GM18867 (cell line): ENCODE data around the gene PRR20C.
"Not testable (repeated sequence)": the region's sequence is repeated elsewhere in the genome, so short reads cannot be mapped to it uniquely, and the experiment has no call there.

Source experiments
- ATAC-seq: cut with Tn5 transposase; IDR thresholded peaks from one replicate; pipeline ENCODE4 v1.9.1; 2021; ENCODE audit warnings: mild to moderate bottlenecking, moderate library complexity; ENCODE audit not compliant: unreplicated experiment

The PRR20C gene

DNA sequence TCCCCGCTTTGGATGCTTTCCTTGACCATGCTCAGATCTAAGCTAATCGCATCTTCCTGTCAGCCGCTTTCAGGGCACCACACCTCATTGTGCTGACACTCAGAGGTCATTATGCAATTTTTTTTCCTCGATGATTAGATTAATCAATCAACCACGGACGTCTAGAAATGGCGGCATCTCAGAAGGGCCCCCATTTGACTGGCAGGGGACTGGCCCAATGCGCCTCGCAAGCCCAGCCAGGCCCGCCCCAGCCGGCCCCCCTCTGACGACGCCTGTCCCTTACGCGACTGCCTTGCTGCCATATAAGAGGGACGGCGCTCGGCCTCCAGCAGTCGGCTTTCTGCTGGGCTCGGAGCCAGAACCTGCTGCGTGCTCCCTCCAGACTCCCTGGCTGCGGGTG, at the start of gene PRR20C:
Gene PRR20C, plus strand, starts transcription at position 301 of the 400 bp plus-strand sequence. CDS start 387 bp downstream, outside the sequence.
- ATAC-seq, result not testable (repeated sequence)

DNA sequence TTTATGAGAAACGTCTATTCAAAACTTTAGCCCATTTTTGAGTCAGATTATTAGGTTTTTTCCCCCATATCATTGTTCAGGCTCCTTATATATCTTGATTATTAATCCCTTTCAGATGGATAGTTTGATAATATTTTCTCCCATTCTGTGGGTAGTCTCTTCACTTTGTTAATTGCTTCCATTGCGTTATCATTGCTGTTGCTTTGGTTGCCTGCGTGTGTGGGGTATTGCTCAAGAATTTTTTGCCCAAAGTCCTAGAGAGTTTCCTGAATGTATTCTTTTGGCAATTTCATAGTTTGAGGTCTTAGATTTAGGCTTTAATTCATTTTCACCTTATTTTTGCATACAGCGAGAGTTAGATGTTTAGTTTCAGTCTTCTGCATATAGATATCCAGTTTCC, 38.9 kb upstream of the PRR20C start:
- ATAC-seq, result no peak

GRCh38 chr13:57123681-57124080, 30.2 kb upstream of the PRR20C start:
- ATAC-seq, result no peak

GRCh38 chr13:57128909-57129308, 25.0 kb upstream of the PRR20C start:
- no peak for ATAC-seq

GRCh38 chr13:57136093-57136492, 17.8 kb upstream of the PRR20C start:
- no peak for ATAC-seq

DNA sequence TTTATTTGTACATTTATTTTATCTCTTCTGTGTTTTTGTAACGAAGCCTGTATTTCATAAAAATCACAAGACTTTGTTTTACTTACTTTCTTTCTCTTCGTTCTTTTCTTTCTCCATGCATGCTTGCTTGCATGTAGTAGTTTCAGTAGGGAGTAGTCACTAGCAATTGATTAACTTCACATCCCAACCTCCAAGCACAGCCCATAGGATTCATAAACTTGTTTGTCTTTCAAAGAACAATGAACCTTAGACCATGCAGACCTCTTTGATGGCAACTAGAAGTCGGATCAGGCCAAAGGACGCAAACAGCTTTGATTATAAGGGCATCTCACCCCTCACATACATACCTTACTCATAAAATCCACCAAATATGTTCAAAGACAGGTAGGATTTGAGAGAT, 16.3 kb upstream of the PRR20C start:
- ATAC-seq, result no peak

DNA sequence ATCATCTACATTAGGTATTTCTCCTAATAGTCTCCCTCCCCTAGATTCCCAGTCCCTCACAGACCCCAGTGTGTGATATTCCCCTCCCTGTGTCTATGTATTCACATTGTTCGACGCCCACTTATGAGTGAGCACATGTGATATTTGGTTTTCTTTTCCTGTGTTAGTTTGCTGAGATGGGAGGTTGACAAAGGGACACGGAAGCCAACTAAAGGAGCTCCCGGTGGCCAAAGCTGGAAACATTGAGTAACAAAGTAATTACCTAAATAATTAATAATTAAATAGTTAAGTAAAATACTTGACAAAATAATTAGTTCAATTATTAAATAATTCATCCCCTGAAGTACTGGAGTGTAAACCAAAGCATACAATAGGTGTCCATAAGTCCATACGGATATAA, 14.9 kb upstream of the PRR20C start:
- no peak for ATAC-seq

GRCh38 chr13:57139781-57140180, 14.1 kb upstream of the PRR20C start:
- not testable (repeated sequence) for ATAC-seq

DNA sequence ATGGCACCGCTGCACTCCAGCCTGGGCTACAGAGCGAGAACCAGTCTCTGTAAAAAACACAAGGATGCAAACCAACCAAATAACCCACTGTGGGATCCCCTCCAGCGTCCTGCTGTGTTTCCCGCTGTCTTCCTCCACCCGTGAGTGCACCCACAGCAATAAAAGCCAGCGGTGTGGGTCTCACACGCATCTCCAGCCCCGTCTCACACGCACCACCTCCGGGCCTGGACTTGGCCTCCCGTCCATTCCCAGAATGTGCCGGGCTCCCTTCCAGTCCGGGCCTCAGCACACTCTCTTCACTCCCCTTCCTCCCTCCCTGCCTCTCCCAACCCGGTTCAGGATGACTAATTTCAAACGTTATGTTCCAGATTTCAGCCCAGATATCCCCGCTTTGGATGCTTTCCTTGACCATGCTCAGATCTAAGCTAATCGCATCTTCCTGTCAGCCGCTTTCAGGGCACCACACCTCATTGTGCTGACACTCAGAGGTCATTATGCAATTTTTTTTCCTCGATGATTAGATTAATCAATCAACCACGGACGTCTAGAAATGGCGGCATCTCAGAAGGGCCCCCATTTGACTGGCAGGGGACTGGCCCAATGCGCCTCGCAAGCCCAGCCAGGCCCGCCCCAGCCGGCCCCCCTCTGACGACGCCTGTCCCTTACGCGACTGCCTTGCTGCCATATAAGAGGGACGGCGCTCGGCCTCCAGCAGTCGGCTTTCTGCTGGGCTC, 13.5 kb upstream of the PRR20C start, which contains the start of gene PRR20A:
Gene PRR20A, plus strand, starts transcription at position 684 of the 734 bp plus-strand sequence. CDS start 387 bp downstream, outside the sequence.
- not testable (repeated sequence) for ATAC-seq

DNA sequence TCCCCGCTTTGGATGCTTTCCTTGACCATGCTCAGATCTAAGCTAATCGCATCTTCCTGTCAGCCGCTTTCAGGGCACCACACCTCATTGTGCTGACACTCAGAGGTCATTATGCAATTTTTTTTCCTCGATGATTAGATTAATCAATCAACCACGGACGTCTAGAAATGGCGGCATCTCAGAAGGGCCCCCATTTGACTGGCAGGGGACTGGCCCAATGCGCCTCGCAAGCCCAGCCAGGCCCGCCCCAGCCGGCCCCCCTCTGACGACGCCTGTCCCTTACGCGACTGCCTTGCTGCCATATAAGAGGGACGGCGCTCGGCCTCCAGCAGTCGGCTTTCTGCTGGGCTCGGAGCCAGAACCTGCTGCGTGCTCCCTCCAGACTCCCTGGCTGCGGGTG, 6.7 kb upstream of the PRR20C start, which contains the start of gene PRR20B:
Gene PRR20B, plus strand, starts transcription at position 301 of the 400 bp plus-strand sequence. CDS start 387 bp downstream, outside the sequence.
- ATAC-seq, result not testable (repeated sequence)

GRCh38 chr13:57148106-57148505, 5.8 kb upstream of the PRR20C start:
- not testable (repeated sequence) for ATAC-seq

GRCh38 chr13:57160332-57160731, 6.5 kb downstream of the PRR20C start, which contains the start of gene PRR20D:
Gene PRR20D, plus strand, starts transcription at chr13:57160632. Its CDS starts 387 bp downstream, at chr13:57161019.
- not testable (repeated sequence) for ATAC-seq

- ATAC-seq, result not testable (repeated sequence)
These were observed 13.0 kb downstream of the PRR20C start, which contains the start of gene PRR20E for GRCh38 chr13:57166897-57167296. Gene PRR20E, plus strand, starts transcription at chr13:57167197. Its CDS starts 387 bp downstream, at chr13:57167584.

DNA sequence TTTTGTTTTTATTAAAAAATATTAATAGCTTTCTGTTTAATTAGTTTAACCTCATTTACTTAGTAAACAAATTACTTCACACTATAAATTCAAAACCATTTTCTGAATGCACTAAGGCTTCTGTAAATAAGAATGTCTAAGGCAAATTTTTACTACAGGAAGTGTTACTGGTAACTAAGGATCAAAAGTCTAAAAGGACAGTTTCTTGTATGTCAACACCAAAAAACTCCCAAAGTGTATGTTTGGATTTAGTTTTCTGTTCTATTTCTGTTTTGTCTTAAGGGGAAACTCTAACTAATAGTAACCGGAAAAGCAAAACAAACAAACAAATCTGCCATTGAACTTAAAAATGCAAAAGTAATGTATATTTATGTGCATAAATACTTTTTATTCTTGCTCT, 37.8 kb downstream of the PRR20C start:
- no peak for ATAC-seq
